Glomerular endothelial cell (primary cell): Measurements from ENCODE around the gene ARHGEF12. TPM values are rescaled to one million over a fixed set of nuclear protein-coding genes. Genes with fewer than 3 reads are reported as not detected.

Experiments
- DNase-seq: peaks from one replicate; pipeline ENCODE4 v3.0.0-alpha.2; 2011; ENCODE audit warnings: low read depth, low spot score; ENCODE audit errors: extremely low read depth
- total RNA-seq: library from RNA; depleted of rRNA; stranded (reverse); fragments of >200 nt; gene quantifications from 2 replicates; pipeline ENCODE4 v1.2.3, GENCODE V29; 2015

Gene ARHGEF12
- total RNA-seq, 1 donor from 2014 or later: 107 TPM

DNA sequence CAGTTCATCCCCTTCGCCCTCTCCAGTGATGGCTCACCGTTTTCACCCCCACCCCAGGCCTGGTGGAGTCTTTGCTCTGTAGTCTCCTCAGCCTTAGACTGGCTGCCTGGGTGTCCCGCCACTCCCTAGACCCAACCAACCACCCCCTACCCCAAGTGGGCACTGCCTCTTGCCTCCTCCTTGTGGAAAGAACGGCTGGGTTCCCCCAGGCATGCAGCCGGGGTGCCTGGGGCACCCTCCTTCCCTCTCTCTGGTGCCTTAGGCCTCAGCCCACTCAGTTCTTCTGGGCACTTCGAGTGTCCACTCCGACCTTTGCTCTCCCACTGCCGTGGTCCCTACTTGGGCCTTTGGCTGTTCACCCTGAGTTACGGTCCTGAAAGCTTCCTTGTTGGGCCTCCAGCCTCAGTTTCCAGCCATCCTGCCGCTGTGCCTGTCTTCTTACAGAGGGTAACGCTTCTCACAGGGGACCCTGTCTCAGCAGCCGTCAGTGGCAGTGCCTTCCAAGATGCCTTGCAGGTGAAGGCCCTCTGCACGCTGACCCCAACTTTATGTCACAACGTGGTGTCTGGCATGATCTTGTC is 178.4 kb downstream of the ARHGEF12 start:
- DNase-seq: no peak

DNA sequence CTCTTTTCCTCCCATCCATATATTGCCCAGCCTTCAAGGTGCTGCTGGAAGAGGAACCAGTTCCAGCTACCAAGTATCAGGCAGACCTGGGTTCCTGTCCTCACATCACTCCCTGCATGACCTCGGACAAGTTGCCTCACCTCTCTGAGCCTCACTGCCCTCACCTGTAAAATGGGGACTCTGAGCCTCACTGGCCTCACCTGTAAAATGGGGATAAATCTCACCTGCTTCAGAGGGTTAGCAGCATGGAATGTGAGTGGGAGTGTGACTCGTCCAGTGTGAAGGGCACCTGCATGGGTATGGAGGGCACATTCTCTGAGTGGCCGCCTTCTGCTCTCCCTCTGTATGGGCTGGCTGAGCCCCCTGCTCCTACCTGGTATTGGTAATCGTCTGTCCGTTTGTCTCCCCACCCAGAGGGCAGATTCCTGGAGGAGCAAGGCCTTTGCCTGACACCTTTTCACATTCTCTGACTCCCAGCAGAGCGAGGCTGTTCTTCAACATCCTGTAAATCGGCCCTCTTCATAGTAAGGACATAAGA is 179.0 kb downstream of the ARHGEF12 start:
- DNase-seq: no peak

DNA sequence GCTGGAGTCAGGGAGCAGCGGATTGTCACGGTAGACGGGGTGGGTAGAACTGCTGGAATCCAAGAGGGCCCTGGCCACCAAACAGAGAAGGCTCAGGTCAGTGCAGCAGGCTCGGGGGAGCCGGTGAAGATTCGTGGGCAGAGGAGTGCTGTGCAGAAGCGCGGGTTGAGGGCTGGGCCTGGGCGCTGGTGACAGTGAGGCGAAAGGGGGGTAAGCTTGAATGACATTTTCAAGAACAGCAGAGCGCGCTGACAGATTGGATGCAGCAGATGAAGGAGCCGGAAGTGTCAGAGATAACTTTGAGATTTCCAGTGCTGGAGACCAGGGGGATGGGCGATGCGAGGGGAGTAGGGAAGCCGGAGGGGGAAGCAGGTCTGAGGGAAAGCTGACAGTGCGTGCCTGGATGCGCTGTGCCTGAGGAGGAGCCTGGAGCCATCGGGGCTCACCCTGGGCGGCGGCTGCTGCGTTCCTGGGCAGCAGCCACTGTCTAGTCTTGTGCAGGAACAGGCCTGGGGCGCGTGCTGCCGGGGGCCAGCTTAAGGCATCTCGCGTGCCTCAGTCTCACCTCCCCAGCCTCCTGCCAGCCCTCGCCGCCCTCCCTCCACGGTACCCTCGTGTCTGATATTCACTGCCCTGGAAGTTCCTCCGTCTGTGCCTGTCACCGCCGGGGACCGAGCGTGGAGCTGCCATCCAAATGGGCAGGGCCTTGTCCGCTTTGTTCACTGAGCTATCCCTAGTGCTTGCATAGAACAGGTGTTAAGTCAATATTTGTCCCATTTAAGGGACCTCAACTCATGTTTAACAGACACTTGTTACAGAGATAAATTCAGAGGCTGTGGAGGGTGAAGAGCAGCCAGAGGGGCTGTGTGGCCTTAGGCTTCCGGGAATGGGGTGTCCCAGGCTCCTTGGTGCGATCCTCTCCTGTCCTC is 180.5 kb downstream of the ARHGEF12 start:
- DNase-seq: no peak

DNA sequence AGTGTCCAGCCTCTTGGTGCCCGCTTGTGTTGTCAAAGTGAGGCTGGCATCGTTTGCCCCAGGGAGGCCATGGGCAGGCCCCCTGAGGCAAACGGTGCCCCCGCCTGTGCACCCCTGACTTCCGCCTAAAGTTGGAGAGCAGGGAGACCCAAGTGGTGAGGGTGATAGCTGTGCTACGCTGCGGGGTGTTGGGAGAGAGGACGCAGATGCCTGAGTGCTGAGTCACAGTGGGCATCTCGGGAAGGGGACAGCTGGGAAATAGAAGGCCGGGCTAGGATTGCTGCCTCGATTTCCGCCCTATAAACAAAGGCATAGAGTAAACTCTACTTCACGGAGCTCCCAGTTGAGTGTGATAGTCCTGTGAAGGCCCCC is 181.2 kb downstream of the ARHGEF12 start:
- no peak for DNase-seq

DNA sequence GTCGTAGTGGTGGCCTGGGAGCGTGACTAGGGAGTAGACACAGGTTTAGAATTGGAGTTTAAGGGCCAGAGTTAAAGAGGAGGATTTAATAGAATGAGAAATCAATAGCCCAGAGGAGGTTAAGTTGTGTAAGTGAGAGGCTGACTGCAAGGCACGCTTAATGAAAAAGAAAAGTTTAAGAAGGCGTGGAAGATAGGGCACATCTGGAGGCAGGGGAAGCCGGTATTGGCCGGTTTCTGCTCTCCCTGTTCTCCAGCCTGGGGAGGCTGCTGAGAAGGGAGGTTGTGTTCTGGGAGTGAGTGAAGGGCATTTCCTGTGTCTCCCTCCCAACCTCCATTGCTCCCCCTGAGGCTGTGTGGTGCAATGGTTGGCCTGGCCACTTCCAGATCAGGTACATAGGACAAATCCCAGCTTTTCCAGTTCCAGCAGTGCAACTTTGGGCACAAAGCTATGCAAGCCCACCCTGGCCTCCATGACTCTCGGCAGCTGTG is 181.6 kb downstream of the ARHGEF12 start:
- DNase-seq: no peak

- DNase-seq: no peak
Observed at GRCh38 chr11:120518356-120518755, 182.1 kb downstream of the ARHGEF12 start.

- DNase-seq: no peak
Observed at GRCh38 chr11:120519474-120519873, 183.3 kb downstream of the ARHGEF12 start.

DNA sequence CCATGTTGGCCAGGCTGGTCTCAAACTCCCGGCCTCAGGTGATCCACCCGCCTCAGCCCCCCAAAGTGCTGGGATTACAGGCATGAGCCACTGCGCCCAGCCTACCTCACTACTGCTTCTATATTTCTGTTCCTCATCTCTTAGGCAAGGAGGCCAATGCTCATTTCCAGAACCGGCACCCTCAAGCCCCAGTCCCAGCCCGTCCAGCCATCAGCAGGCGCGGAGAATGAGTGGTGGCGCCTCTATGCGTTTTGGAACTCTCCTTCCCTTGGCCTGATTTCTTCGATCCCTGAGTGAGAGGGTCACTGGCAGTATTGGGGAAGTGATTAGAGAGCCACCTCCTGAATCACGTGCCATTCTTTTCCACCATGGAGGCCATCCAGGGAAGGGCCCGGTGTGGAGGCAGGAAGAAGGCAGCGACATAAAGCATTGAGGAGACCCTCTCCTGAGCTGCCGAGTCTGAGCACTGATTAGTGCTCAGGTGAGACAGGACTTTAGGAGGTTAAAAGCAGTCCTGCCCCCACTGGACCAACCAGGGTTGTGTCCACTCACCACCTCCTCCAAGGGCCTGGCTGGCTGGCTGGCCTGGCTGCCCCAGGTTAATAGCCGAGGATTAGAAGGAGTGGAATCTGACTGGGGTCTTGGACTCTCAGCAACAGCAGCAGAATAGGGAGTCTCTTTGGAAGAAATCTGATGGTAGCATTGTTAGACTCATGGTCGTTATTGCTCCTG is 184.0 kb downstream of the ARHGEF12 start:
- no peak for DNase-seq

- DNase-seq: no peak
Observed at GRCh38 chr11:120521176-120521575, 185.0 kb downstream of the ARHGEF12 start.

- DNase-seq: no peak
Observed at GRCh38 chr11:120522021-120522420, 185.8 kb downstream of the ARHGEF12 start.

- no peak for DNase-seq
Observed at GRCh38 chr11:120522736-120523135, 186.5 kb downstream of the ARHGEF12 start.

DNA sequence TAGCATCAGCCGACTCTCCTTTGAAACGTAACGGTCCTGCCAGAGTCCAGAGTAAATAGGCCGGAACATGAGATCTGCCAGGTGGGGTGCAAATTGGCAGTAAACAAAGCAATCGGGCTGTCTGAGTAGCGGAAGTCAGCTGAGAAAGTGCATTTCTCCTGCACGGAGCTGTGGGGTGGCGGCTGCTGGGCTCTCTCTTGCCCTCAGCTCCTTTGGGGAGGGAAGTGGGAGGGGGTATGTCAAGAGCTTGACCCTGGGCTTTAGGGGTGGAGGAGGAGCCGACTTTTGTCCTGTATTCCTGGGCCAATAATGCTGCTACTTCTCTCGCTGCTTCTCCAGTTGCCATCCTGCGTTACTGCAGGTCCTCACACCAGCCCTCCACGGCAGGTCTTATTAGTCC is 187.0 kb downstream of the ARHGEF12 start:
- DNase-seq: no peak

- no peak for DNase-seq
Observed at GRCh38 chr11:120524536-120525085, 188.4 kb downstream of the ARHGEF12 start.

GRCh38 chr11:120525261-120526171 is 189.3 kb downstream of the ARHGEF12 start:
- no peak for DNase-seq

DNA sequence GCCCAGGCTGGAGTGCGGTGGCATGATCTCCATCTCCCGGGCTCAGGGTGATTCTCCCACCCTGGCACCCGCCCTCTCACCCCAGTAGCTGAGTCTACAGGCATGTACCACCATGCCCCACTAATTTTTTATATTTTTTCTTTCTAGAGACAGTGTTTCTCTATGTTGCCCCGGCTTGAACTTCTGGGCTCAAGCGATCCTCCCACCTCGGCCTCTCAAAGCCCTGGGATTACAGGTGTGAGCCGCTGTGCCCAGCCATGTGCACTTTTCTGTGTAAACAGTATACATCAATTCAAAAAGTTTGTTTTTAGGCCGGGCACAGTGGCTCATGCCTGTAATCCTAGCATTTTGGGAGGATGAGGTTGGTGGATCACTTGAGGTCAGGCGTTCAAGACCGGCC is 190.0 kb downstream of the ARHGEF12 start:
- DNase-seq: no peak

DNA sequence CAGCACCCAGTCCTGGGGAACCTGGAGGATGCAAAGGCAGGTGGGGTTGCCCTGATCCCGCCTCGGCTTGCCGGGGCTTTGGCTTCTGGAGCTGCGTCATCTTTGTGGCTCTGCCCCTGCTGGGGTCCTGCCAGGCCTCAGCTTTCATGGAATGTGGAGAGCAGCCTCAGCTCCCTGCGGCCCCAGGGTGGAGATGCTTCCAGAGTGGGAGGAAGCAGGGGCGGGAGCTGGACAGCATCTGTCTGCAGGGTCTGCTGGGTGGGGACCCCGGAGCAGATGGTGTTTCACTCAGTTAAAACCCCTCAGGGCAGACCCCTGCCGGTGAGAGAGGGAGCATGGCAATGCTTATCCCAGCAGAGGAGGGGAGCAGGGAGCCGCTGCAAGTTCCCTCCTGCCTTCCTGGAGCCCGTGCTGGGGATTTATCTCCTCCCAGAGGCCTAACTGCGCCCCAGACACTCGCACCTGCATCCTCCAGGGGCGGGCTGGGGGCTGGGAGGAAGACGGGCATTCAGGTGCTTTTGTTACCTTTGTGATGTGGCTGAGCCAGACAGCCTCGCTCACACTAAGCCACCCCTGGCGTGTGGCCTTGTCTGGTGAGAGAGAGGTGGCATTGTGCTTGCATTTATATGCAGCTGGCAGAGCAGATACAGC is 191.0 kb downstream of the ARHGEF12 start:
- DNase-seq: no peak

GRCh38 chr11:120528749-120529148 is 192.5 kb downstream of the ARHGEF12 start:
- no peak for DNase-seq

- no peak for DNase-seq
Observed at GRCh38 chr11:120529214-120529613, 193.0 kb downstream of the ARHGEF12 start.

GRCh38 chr11:120529911-120530310 is 193.7 kb downstream of the ARHGEF12 start:
- DNase-seq: no peak
